HG03066 (cell line): ENCODE results near the gene PIK3C3.
"Not testable (repeated sequence)": the region's sequence is repeated elsewhere in the genome, so short reads cannot be mapped to it uniquely, and the experiment has no call there.

Source experiments
- ATAC-seq: cut with Tn5 transposase; IDR thresholded peaks from one replicate; pipeline ENCODE4 v1.9.1; 2021; ENCODE audit warnings: low read depth; ENCODE audit not compliant: unreplicated experiment

Gene PIK3C3

GRCh38 chr18:42067518-42067917 lies 112.5 kb downstream of the PIK3C3 start:
- ATAC-seq: no peak

- ATAC-seq: no peak
Observed at GRCh38 chr18:42068030-42068429, 113.0 kb downstream of the PIK3C3 start.

- no peak for ATAC-seq
Observed at GRCh38 chr18:42069036-42069435, 114.0 kb downstream of the PIK3C3 start.

- no peak for ATAC-seq
Observed at GRCh38 chr18:42072407-42072806, 117.4 kb downstream of the PIK3C3 start.

- no peak for ATAC-seq
Observed at GRCh38 chr18:42074704-42075103, 119.7 kb downstream of the PIK3C3 start.

- no peak for ATAC-seq
Observed at GRCh38 chr18:42078711-42079110, 123.7 kb downstream of the PIK3C3 start.

- ATAC-seq: no peak
Observed at GRCh38 chr18:42080340-42080739, 125.3 kb downstream of the PIK3C3 start.

GRCh38 chr18:42082415-42083234 lies 127.6 kb downstream of the PIK3C3 start:
- ATAC-seq: no peak

GRCh38 chr18:42086288-42086687 lies 131.3 kb downstream of the PIK3C3 start:
- no peak for ATAC-seq

GRCh38 chr18:42087235-42087634 lies 132.2 kb downstream of the PIK3C3 start:
- no peak for ATAC-seq

GRCh38 chr18:42087876-42088275 lies 132.8 kb downstream of the PIK3C3 start:
- no peak for ATAC-seq

- no peak for ATAC-seq
Observed at GRCh38 chr18:42092848-42093247, 137.8 kb downstream of the PIK3C3 start.

GRCh38 chr18:42094875-42095274 lies 139.8 kb downstream of the PIK3C3 start:
- ATAC-seq: no peak

- no peak for ATAC-seq
Observed at GRCh38 chr18:42095732-42096377, 140.8 kb downstream of the PIK3C3 start.

- ATAC-seq: no peak
Observed at GRCh38 chr18:42100248-42100647, 145.2 kb downstream of the PIK3C3 start.

- ATAC-seq: no peak
Observed at GRCh38 chr18:42100911-42101310, 145.9 kb downstream of the PIK3C3 start.

GRCh38 chr18:42105394-42105793 lies 150.4 kb downstream of the PIK3C3 start:
- ATAC-seq: no peak

- no peak for ATAC-seq
Observed at GRCh38 chr18:42106784-42107183, 151.8 kb downstream of the PIK3C3 start.

- ATAC-seq: no peak
Observed at GRCh38 chr18:42107287-42107686, 152.3 kb downstream of the PIK3C3 start.

- no peak for ATAC-seq
Observed at GRCh38 chr18:42107691-42108450, 152.8 kb downstream of the PIK3C3 start.

- ATAC-seq: not testable (repeated sequence)
Observed at GRCh38 chr18:42112147-42112546, 157.1 kb downstream of the PIK3C3 start.
